ENCODE results near the gene TTBK2. TPM values are rescaled to one million over a fixed set of nuclear protein-coding genes. Genes with fewer than 3 reads are reported as not detected.

TTBK2 gene
- polyA plus RNA-seq, 2 donors = 1.2 to 1.5 TPM

DNA sequence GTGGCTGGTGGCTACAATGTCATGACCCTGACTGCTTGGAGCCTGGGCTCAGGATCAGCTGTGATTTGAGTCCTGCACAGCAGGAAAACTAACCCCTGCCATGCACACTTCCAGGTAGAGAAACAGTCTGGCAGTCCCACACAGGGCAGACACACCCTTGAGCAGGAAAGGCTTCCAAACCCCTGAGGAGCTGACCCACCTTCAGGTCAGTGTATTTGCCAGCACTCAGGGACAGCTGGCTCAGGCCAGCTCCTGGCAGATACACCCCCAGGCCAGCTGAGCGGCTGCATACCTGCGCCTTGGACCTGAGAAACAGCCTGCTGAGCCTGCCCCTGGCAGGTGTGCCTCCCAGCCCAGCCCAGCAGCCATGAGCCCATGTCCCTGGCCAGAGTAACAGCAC lies 161.5 kb downstream of the TTBK2 start:
- H3K27me3 ChIP-seq (ENCODE audit: control insufficient read depth in 1 of 2, insufficient read depth in 2 of 2, low read length in 2 of 2) = no peaks in the 10 kb centered on the region
- no peak overlapping the region for H3K27ac ChIP-seq (ENCODE audit: low read depth in 2 of 2, low read length in 1 of 2)
- H3K9me3 ChIP-seq (ENCODE audit: control insufficient read depth in 2 of 2, insufficient read depth in 1 of 2, low read depth in 1 of 2, low read length in 1 of 2) = no peaks in the 10 kb centered on the region
- WGBS, 2 donors = 87 to 100% methylated on average over 2 of the region's 2 CpGs
- H3K4me1 ChIP-seq (ENCODE audit: control insufficient read depth in 2 of 2, insufficient read depth in 2 of 2, low read length in 1 of 2) = peaks cover 3 to 5% of the 10 kb centered on the region in 2 donors
- no peaks in the 10 kb centered on the region for H3K36me3 ChIP-seq (ENCODE audit: control insufficient read depth in 2 of 2, insufficient read depth in 2 of 2, low read length in 1 of 2)
- no peak overlapping the region for H3K4me3 ChIP-seq (ENCODE audit: low read depth in 1 of 2, low read length in 2 of 2)

DNA sequence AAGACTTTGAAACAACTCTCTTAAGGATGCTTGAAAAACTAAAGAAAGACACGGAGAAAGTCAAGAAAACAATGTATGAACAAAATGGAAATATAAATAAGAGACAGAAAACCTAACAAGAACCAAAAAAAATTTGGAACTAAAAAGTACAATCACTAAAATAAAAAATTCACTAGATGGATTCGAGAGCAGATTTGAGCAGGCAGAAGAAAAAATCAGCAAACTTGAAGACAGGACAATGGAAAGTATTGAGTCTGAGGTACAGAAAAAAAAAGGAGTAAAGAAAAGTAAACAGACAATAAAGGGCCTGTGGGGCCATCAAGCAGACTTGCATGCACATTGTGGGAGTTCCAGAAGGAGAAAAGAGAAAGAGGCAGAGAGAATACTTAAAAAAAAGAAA lies 170.3 kb downstream of the TTBK2 start:
- Histone ChIP-seq H3K4me3 (ENCODE audit: low read depth in 1 of 2, low read length in 2 of 2) (no peak overlapping the region), H3K27me3 (ENCODE audit: control insufficient read depth in 1 of 2, insufficient read depth in 2 of 2, low read length in 2 of 2) (no peaks in the 10 kb centered on the region), H3K27ac (ENCODE audit: low read depth in 2 of 2, low read length in 1 of 2) (no peak overlapping the region), H3K4me1 (ENCODE audit: control insufficient read depth in 2 of 2, insufficient read depth in 2 of 2, low read length in 1 of 2) (no peaks in the 10 kb centered on the region), H3K9me3 (ENCODE audit: control insufficient read depth in 2 of 2, insufficient read depth in 1 of 2, low read depth in 1 of 2, low read length in 1 of 2) (no peaks in the 10 kb centered on the region), H3K36me3 (ENCODE audit: control insufficient read depth in 2 of 2, insufficient read depth in 2 of 2, low read length in 1 of 2) (peaks cover 0 to 3% of the 10 kb centered on the region in 2 donors)
- 93 to 96% methylated on average over 2 of the region's 2 CpGs for WGBS, 2 donors

DNA sequence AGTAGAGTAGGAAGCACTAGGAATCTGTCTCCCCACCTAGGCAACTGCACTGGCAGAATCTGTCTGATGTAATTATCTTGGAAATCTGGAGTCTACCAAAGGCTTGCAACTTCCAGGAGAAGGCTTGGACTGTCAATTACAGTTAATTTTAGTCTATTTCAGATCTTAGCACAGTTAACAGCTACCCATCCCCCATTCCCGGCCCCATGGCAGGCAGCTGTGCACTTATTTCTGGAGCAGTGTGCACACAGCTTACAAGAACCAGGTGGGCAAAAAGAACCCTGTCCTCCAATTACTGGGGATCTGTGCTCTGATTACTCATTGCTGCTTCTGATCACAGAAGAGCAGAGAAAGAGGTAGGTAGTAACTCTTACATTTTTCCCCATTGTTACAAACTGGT lies 171.3 kb downstream of the TTBK2 start:
- H3K36me3 ChIP-seq (ENCODE audit: control insufficient read depth in 2 of 2, insufficient read depth in 2 of 2, low read length in 1 of 2) = peaks cover 0 to 3% of the 10 kb centered on the region in 2 donors
- no peaks in the 10 kb centered on the region for H3K27me3 ChIP-seq (ENCODE audit: control insufficient read depth in 1 of 2, insufficient read depth in 2 of 2, low read length in 2 of 2)
- no peak overlapping the region for H3K27ac ChIP-seq (ENCODE audit: low read depth in 2 of 2, low read length in 1 of 2)
- H3K9me3 ChIP-seq (ENCODE audit: control insufficient read depth in 2 of 2, insufficient read depth in 1 of 2, low read depth in 1 of 2, low read length in 1 of 2) = no peaks in the 10 kb centered on the region
- no peak overlapping the region for H3K4me3 ChIP-seq (ENCODE audit: low read depth in 1 of 2, low read length in 2 of 2)
- no peaks in the 10 kb centered on the region for H3K4me1 ChIP-seq (ENCODE audit: control insufficient read depth in 2 of 2, insufficient read depth in 2 of 2, low read length in 1 of 2)
- WGBS, 2 donors = 91 to 93% methylated on average over 1 of the region's 1 CpG

- Histone ChIP-seq H3K4me3 (ENCODE audit: low read depth in 1 of 2, low read length in 2 of 2) (no peak overlapping the region), H3K36me3 (ENCODE audit: control insufficient read depth in 2 of 2, insufficient read depth in 2 of 2, low read length in 1 of 2) (peaks cover 0 to 3% of the 10 kb centered on the region in 2 donors), H3K27ac (ENCODE audit: low read depth in 2 of 2, low read length in 1 of 2) (no peak overlapping the region), H3K27me3 (ENCODE audit: control insufficient read depth in 1 of 2, insufficient read depth in 2 of 2, low read length in 2 of 2) (no peaks in the 10 kb centered on the region), H3K4me1 (ENCODE audit: control insufficient read depth in 2 of 2, insufficient read depth in 2 of 2, low read length in 1 of 2) (no peaks in the 10 kb centered on the region), H3K9me3 (ENCODE audit: control insufficient read depth in 2 of 2, insufficient read depth in 1 of 2, low read depth in 1 of 2, low read length in 1 of 2) (no peaks in the 10 kb centered on the region)
- WGBS, 2 donors = 83 to 97% methylated on average over 1 of the region's 1 CpG
Measured at GRCh38 chr15:42744195-42744594, 176.4 kb downstream of the TTBK2 start.

GRCh38 chr15:42742149-42742548 lies 178.4 kb downstream of the TTBK2 start:
- H3K27ac ChIP-seq (ENCODE audit: low read depth in 2 of 2, low read length in 1 of 2) = no peak overlapping the region
- no peak overlapping the region for H3K4me3 ChIP-seq (ENCODE audit: low read depth in 1 of 2, low read length in 2 of 2)
- no peaks in the 10 kb centered on the region for H3K27me3 ChIP-seq (ENCODE audit: control insufficient read depth in 1 of 2, insufficient read depth in 2 of 2, low read length in 2 of 2)
- no peaks in the 10 kb centered on the region for H3K4me1 ChIP-seq (ENCODE audit: control insufficient read depth in 2 of 2, insufficient read depth in 2 of 2, low read length in 1 of 2)
- H3K36me3 ChIP-seq (ENCODE audit: control insufficient read depth in 2 of 2, insufficient read depth in 2 of 2, low read length in 1 of 2) = peaks cover 0 to 3% of the 10 kb centered on the region in 2 donors
- H3K9me3 ChIP-seq (ENCODE audit: control insufficient read depth in 2 of 2, insufficient read depth in 1 of 2, low read depth in 1 of 2, low read length in 1 of 2) = no peaks in the 10 kb centered on the region
- WGBS, 2 donors = 90 to 94% methylated on average over 4 of the region's 4 CpGs

- WGBS, 2 donors = 88 to 90% methylated on average over 2 of the region's 2 CpGs
- H3K36me3 ChIP-seq (ENCODE audit: control insufficient read depth in 2 of 2, insufficient read depth in 2 of 2, low read length in 1 of 2) = peaks cover 0 to 3% of the 10 kb centered on the region in 2 donors
- H3K27ac ChIP-seq (ENCODE audit: low read depth in 2 of 2, low read length in 1 of 2) = no peak overlapping the region
- H3K27me3 ChIP-seq (ENCODE audit: control insufficient read depth in 1 of 2, insufficient read depth in 2 of 2, low read length in 2 of 2) = no peaks in the 10 kb centered on the region
- no peaks in the 10 kb centered on the region for H3K9me3 ChIP-seq (ENCODE audit: control insufficient read depth in 2 of 2, insufficient read depth in 1 of 2, low read depth in 1 of 2, low read length in 1 of 2)
- H3K4me1 ChIP-seq (ENCODE audit: control insufficient read depth in 2 of 2, insufficient read depth in 2 of 2, low read length in 1 of 2) = no peaks in the 10 kb centered on the region
- H3K4me3 ChIP-seq (ENCODE audit: low read depth in 1 of 2, low read length in 2 of 2) = no peak overlapping the region
Measured at GRCh38 chr15:42741710-42742109, 178.9 kb downstream of the TTBK2 start.

DNA sequence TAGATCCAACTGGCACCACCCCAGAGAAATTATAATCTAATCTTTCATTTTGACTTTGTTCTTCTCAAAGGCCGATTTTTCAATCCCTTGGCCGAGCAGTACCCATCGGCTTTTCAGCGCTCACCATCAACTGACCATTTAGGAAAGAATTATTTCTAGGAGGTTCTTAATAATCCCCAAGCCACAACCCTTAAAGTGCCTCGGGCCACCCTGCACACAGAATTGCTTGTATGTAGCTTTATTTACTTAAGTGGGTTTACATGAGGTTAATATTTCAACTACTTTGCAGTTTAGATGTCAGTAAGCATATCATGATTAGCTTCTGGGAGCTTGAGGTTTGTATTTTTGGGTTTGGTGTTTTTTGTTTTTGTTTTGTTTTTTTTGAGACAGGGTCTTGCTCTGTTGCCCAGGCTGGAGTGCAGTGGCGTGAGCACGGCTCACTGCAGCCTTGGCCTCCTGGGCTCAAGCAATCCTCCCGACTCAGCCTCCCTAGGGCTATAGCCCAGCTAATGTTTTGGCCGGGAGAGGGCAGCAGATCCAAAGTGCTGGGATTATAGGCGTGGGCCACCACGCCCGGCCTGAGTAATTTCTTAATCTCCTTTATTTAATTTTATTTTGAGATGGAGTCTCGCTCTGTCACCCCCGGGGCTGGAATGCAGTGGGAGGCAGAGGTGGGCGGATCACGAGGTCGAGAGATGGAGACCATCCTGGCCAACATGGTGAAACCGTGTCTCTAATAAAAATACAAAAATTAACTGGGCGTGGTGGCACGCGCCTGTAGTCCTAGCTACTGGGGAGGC lies 182.8 kb downstream of the TTBK2 start:
- peak overlapping the region; percentile 52 to 82 for H3K4me3 ChIP-seq (ENCODE audit: low read depth in 1 of 2, low read length in 2 of 2)
- H3K36me3 ChIP-seq (ENCODE audit: control insufficient read depth in 2 of 2, insufficient read depth in 2 of 2, low read length in 1 of 2) = peaks cover 3 to 11% of the 10 kb centered on the region in 2 donors
- no peaks in the 10 kb centered on the region for H3K9me3 ChIP-seq (ENCODE audit: control insufficient read depth in 2 of 2, insufficient read depth in 1 of 2, low read depth in 1 of 2, low read length in 1 of 2)
- H3K27me3 ChIP-seq (ENCODE audit: control insufficient read depth in 1 of 2, insufficient read depth in 2 of 2, low read length in 2 of 2) = no peaks in the 10 kb centered on the region
- WGBS, 2 donors = 70 to 72% methylated on average over 21 of the region's 21 CpGs
- H3K27ac ChIP-seq (ENCODE audit: low read depth in 2 of 2, low read length in 1 of 2) = peak overlapping the region; percentile 81 to 95
- H3K4me1 ChIP-seq (ENCODE audit: control insufficient read depth in 2 of 2, insufficient read depth in 2 of 2, low read length in 1 of 2) = peaks cover 0 to 5% of the 10 kb centered on the region in 2 donors

DNA sequence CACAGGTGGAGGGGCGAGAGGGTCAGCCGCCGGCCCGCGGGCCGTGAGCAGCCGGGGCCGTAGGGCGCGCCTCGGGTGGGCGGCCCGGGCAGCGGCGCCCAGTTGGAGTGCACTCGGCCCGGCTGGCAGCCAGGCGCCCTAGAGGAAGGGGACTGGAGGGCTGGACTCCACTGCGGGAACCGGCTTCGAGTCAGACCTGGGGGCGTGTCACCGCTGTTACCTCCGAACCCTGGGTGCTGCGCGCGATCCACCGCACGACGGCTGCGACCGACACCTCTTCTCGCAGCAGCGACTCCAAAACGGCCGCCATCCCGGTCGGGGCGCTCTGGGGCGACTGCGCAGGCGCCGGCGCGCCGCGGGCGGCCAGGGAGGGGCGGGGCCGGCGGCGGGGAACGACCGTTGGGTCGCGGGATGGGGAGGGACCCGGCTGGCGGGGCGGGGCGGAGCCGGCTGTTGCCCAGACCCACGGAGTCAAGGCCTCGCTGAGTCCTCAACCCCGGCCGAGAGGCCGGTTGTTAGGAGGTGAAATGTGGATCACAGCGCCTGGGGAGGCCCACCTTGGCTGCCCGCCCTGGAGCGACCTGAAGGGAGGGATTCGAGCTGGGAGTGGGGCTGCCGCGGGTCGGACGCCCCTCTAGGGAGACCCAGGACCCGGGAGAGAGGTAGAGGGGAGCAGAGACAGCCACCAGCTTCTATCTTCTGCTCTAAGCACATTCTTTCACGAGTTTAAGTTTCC lies 183.6 kb downstream of the TTBK2 start, which contains the start of gene CDAN1:
CDAN1 (minus strand) TSS at position 336 of the 736 bp plus-strand sequence; CDS start at position 310, 26 bp downstream.
- H3K27ac ChIP-seq (ENCODE audit: low read depth in 2 of 2, low read length in 1 of 2) = peak within 1 kb of the TSS; percentile 81 to 95
- WGBS, 2 donors = 0% methylated on average over 62 to 76 of the region's 76 CpGs
- peaks cover 0 to 5% of the 10 kb centered on the region in 2 donors for H3K4me1 ChIP-seq (ENCODE audit: control insufficient read depth in 2 of 2, insufficient read depth in 2 of 2, low read length in 1 of 2)
- no peaks in the 10 kb centered on the region for H3K9me3 ChIP-seq (ENCODE audit: control insufficient read depth in 2 of 2, insufficient read depth in 1 of 2, low read depth in 1 of 2, low read length in 1 of 2)
- H3K27me3 ChIP-seq (ENCODE audit: control insufficient read depth in 1 of 2, insufficient read depth in 2 of 2, low read length in 2 of 2) = no peaks in the 10 kb centered on the region
- H3K36me3 ChIP-seq (ENCODE audit: control insufficient read depth in 2 of 2, insufficient read depth in 2 of 2, low read length in 1 of 2) = peaks cover 3 to 15% of the 10 kb centered on the region in 2 donors
- peak within 1 kb of the TSS; percentile 82 for H3K4me3 ChIP-seq (ENCODE audit: low read depth in 1 of 2, low read length in 2 of 2)

GRCh38 chr15:42736178-42736792 lies 184.3 kb downstream of the TTBK2 start:
- WGBS, 2 donors = 1 to 2% methylated on average over 27 to 55 of the region's 55 CpGs
- H3K9me3 ChIP-seq (ENCODE audit: control insufficient read depth in 2 of 2, insufficient read depth in 1 of 2, low read depth in 1 of 2, low read length in 1 of 2) = no peaks in the 10 kb centered on the region
- peaks cover 0 to 5% of the 10 kb centered on the region in 2 donors for H3K4me1 ChIP-seq (ENCODE audit: control insufficient read depth in 2 of 2, insufficient read depth in 2 of 2, low read length in 1 of 2)
- peaks cover 3 to 21% of the 10 kb centered on the region in 2 donors for H3K36me3 ChIP-seq (ENCODE audit: control insufficient read depth in 2 of 2, insufficient read depth in 2 of 2, low read length in 1 of 2)
- H3K27me3 ChIP-seq (ENCODE audit: control insufficient read depth in 1 of 2, insufficient read depth in 2 of 2, low read length in 2 of 2) = no peaks in the 10 kb centered on the region
- peak overlapping the region; percentile 81 to 95 for H3K27ac ChIP-seq (ENCODE audit: low read depth in 2 of 2, low read length in 1 of 2)
- peak overlapping the region; percentile 82 for H3K4me3 ChIP-seq (ENCODE audit: low read depth in 1 of 2, low read length in 2 of 2)

Measured in esophagus (tissue), 2 donors.